GM10266 (cell line): ENCODE measurements around the gene GALNT9.

Experiments
- DNase-seq: peaks from one replicate; pipeline ENCODE4 v3.0.0; 2012; ENCODE audit errors: extremely low spot score
- TF ChIP-seq, protein P1 (sequence below): IDR thresholded peaks from 2 replicates; pipeline ENCODE4 v1.5.1; 2012; ENCODE audit warnings: mild to moderate bottlenecking, low read depth; ENCODE audit not compliant: control insufficient read depth, insufficient read depth; ENCODE audit errors: missing control alignments

Gene GALNT9

GRCh38 chr12:132159555-132160003 lies 169.8 kb downstream of the GALNT9 start:
- DNase-seq = no peak
- TF ChIP-seq, protein P1, sequence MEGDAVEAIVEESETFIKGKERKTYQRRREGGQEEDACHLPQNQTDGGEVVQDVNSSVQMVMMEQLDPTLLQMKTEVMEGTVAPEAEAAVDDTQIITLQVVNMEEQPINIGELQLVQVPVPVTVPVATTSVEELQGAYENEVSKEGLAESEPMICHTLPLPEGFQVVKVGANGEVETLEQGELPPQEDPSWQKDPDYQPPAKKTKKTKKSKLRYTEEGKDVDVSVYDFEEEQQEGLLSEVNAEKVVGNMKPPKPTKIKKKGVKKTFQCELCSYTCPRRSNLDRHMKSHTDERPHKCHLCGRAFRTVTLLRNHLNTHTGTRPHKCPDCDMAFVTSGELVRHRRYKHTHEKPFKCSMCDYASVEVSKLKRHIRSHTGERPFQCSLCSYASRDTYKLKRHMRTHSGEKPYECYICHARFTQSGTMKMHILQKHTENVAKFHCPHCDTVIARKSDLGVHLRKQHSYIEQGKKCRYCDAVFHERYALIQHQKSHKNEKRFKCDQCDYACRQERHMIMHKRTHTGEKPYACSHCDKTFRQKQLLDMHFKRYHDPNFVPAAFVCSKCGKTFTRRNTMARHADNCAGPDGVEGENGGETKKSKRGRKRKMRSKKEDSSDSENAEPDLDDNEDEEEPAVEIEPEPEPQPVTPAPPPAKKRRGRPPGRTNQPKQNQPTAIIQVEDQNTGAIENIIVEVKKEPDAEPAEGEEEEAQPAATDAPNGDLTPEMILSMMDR = no peak

DNA sequence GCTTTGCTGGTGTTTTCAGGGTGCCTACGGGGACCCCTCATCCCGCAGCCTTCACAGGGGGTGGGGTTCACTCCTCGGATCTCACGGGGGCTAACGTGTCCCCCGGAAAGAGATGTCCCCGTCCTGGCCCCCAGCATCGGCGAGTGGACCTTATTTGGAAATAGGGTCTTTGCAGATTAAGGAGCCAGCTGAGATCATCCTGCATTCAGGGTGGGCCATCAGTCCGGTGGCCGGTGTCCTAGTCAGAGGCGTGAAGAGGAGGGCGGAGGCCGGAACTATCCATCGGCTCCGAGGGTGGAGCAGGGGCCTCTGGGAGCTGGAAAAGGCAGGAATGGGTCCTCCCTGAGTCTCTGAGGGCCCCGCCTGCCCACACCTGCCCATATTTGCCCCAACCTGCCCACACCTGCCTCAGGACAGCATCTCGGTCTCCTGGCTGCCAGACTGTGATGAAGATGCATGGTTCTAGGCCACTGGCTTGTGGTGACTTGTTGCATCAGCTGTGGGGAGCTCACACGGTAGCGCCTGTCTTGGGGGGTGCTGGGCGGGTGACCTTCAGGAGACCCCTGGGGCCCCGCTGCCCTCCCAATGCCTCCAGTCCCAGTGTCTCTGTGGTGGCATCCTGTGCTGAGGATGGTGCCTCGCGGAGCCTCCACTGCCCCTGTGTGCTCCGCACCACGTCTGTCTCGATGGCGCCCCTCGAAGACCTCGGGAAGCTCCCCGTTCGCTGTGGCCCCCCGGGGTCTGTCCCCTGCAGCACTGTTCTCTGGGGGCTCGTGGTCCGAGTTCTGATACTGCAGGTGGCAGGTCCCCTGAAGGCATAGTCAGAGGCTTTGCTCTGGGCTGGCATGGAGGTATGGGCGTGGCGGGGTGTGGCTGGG lies 170.5 kb downstream of the GALNT9 start:
- TF ChIP-seq, protein P1 = no peak
- no peak for DNase-seq

- TF ChIP-seq, protein P1 = no peak
- no peak for DNase-seq
These were observed 171.5 kb downstream of the GALNT9 start for GRCh38 chr12:132157733-132158409.

DNA sequence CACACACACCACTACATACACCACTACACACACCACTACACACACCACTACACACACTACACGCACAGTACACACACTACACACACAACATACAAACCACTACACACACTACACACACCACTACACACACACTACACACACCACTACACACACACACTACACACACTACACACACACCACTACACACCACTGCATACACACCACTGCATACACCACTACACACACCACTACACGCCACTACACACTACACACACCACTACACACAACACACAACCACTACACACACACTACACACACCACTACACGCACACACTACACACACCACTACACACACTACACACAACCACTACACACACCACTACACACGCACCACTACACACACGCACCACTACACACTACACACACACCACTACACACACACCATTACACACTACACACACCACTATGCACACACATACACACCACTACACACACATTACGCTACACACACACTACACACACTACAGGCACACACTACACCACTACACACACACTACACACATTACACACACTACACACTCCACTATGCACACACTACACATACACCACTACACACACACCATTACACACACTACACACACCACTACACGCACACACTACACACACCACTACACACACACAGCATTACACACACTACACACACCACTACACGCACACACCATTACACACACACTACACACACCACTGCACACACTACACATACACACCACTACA lies 172.6 kb downstream of the GALNT9 start:
- DNase-seq = no peak
- TF ChIP-seq, protein P1 = no peak

DNA sequence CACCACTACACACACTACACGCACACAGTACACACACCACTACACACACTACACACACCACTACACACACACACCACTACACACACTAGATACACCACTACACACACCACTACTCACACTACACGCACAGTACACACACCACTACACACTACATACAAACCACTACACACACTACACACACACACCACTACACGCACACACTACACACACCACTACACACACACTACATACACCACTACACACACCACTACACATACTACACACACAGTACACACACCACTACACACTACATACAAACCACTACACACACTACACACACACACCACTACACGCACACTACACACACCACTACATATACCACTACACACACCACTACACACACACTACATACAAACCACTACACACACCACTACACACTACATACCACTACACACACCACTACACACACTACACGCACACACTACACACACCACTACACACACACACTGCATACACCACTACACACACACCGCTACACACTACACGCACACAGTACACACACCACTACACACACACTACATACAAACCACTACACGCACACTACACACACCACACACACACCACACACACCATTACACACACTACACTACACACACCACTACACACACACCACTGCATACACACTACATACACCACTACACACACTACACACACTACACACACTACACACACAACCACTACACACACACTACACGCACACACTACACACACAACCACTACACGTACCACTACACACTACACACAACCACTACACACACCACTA lies 173.4 kb downstream of the GALNT9 start:
- no peak for DNase-seq
- TF ChIP-seq, protein P1 = no peak

DNA sequence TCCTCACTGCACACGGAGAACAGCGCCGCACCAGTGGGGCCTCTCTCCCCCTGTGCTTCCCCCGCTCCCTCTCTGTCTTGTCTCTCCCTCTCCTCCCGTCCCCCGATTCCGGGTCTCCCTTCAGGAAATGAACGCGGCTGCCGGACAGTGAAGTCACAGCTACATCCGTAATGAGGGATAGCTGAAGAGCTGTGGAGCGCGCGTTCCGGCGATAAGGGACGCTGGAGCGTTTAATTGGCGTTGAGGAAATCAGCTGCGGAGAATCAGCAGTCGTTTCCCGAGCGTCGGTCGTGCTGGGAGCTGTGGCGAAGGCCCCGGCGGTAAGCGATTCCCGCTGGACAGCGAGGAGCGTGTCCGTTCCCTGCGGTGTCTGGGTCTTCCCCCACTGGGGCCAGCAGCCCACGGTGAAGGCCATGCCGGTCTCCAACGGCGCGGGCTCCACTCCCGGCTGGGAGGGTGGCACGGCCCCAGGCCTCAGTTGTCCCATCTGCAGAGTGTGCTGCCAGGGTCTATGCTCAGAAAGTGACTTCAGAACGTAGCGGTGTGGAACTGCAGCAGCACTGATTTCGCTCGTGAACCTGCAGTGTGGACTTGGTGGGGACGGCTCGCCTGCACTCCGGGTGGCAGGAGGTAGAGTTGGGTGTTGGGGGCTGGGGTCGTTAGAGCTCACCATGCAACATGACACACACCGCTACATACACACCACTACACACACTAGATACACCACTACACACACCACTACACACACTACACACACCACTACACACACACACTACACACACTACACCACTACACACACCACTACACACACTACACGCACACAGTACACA lies 174.2 kb downstream of the GALNT9 start:
- no peak for DNase-seq
- TF ChIP-seq, protein P1 = no peak
